NCI-H1105 (cell line): ENCODE data around the gene ZFHX3.

Experiments used
- DNase-seq: peaks from one replicate; lab custom pipeline; 2025; lab: John Stamatoyannopoulos, UW

Gene ZFHX3

GRCh38 chr16:72875291-72876031 is 172.5 kb downstream of the ZFHX3 start:
- DNase-seq: no peak

DNA sequence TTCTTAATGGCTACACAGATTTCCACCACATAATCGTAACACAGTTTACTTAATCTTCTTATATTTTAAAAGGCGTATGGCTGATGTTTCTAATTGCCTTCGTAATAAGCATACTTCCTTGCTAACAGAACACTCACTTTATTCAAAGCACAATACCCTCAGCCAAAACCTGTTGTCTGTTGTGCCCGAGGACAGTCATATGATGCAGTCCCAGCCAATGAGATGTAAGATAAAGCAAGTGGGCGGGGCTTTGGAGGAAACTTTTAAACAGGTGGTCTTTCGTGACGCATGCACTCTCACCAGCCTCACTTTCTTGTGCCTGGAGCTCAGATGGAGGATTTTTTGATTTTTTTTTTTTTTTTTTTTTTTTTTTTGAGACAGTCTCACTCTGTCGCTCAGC is 174.1 kb downstream of the ZFHX3 start:
- no peak for DNase-seq

DNA sequence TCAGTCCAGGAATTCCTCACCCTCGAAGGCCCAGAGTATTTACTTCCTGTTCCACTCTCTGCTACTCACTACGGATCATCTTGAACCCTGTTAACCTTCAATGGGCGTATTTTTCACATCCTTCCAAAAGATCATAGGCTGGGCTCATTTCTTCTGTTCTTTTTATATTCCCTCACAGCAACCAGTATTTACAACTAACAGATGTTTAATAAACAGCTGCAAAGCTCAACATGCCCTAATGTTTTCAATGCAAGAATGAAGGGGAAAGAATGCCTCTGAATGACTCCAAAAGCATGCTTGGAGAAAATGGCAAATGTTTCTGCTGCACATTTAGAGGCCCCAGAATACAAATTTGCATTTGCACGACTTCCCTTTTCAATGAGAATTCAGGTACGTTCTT is 174.9 kb downstream of the ZFHX3 start:
- DNase-seq: no peak

GRCh38 chr16:72865835-72866234 is 182.1 kb downstream of the ZFHX3 start:
- no peak for DNase-seq

- DNase-seq: no peak
Observed at GRCh38 chr16:72865258-72865657, 182.7 kb downstream of the ZFHX3 start.

DNA sequence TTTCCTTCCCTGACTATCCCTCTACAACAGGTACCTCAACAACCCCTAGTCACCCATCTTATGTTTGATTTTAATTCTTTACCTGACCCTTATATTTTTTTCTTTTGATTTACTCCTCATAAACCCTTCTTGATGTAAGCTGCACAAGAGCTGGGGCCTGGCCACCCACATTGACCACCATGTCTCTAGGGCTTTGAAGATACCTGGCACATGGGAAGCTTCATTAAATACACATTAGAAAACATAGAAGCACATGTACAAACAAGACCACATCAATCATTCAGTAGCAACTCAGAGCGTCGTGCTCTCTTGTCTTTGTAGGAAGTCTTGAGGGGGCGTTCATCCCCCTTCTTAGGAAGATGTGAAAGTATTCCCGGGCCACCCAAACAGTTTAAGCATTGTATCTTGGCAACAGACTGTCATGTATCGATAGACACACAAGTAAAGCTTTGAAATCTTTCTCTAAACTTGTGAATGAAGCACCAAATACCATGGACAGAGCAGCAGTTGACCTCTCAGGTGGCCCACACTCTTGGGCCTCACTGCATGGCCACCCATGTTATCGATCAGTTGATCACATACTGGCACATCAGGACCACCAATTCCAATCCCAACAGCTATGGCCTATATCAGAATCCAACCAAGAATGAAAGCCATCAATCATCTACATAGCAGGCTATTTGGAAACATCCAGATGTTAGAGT is 183.6 kb downstream of the ZFHX3 start:
- no peak for DNase-seq

GRCh38 chr16:72862090-72862489 is 185.8 kb downstream of the ZFHX3 start:
- no peak for DNase-seq

- no peak for DNase-seq
Observed at GRCh38 chr16:72860726-72861562, 187.0 kb downstream of the ZFHX3 start.

DNA sequence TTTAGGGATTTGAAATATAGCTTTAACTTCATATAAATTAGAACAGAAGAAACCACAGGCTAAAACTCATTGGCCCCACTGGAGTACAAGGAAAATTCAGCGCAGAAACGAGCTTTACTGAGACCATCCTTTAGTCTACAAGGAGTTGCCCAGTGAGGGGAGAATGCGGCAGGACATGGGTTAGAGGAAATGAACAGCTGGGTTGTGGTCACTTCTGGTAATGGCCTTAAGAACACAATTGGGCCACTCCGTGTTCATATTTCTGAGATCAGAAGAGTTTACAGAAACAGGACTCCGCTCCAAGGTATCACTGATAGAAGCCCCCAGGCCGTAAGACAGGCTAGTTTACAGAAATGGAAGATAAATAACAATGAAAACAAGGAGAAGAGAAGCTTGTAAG is 188.3 kb downstream of the ZFHX3 start:
- DNase-seq: no peak

- DNase-seq: no peak
Observed at GRCh38 chr16:72858665-72859493, 189.0 kb downstream of the ZFHX3 start.

- no peak for DNase-seq
Observed at GRCh38 chr16:72857834-72858664, 189.9 kb downstream of the ZFHX3 start.

- no peak for DNase-seq
Observed at GRCh38 chr16:72856797-72857196, 191.1 kb downstream of the ZFHX3 start.

GRCh38 chr16:72854267-72854959 is 193.5 kb downstream of the ZFHX3 start:
- DNase-seq: no peak

DNA sequence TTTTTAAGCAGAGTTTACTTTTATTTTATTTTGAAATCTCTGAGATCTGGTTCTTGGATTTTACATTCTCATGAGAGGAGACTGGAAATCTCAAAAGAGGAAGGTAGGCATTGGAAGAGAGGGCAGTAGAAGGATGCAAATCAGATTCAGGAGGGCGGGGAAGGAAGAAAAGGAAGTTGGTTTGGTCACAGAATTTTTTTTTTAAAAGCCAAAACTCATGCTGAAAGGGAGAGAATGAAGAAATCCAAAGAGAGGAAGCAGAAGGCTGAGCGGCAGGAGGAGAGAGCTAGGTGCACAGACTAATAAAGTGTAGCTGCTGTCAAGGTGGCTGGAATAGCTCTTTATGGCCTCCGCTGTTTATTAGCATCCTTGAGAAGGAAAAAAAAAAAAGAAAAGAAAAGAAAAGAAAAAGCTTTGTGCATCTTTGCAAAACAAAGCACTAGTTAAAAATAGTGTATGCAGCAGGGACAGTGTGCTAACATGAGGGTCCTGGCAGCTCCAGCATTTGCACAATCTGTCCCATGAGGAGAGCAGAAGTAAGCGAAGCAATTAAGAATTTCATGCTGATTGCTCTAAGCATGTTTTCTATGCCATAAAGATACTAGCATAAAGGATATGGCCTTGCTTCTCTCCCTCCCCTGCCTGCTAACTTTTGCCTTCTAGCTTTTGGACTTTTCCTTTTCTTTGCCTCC is 194.2 kb downstream of the ZFHX3 start:
- no peak for DNase-seq

- no peak for DNase-seq
Observed at GRCh38 chr16:72852421-72852820, 195.5 kb downstream of the ZFHX3 start.

GRCh38 chr16:72850853-72851252 is 197.1 kb downstream of the ZFHX3 start:
- no peak for DNase-seq

- DNase-seq: no peak
Observed at GRCh38 chr16:72850021-72850420, 197.9 kb downstream of the ZFHX3 start.

GRCh38 chr16:72848759-72849664 is 198.9 kb downstream of the ZFHX3 start:
- peak; percentile 73 for DNase-seq

DNA sequence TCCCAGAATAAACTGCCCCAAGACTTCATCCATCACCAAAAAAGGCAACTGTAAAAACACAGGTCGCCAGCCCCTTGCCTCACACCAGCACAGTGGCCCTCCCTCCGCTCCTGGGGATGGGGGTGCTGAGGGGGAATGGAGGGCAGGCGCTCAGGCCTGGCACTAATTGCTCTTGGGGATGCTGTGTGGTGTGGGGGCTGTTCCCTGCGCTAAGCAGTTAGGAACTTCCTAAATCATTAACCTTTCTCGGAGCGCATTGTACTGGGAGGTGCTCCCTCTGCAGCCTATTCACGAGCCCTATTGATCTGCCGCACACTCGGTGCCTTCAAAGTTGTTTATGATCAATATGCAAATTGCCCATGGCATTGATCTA is 199.9 kb downstream of the ZFHX3 start:
- no peak for DNase-seq
